Lower leg skin (tissue), 3 donors: ENCODE data around the gene EFCAB8.

ENCODE experiments used
- CTCF ChIP-seq, 3 donors: fragments of 450-650 bp; IDR thresholded peaks; one replicate each; pipeline ENCODE4 v1.5.1; 2016; ENCODE audit warnings: antibody characterized with exemption in 3 of 3, mild to moderate bottlenecking in 3 of 3, moderate library complexity in 2 of 3
- POLR2A ChIP-seq, 2 donors: fragments of 450-650 bp; IDR thresholded peaks; one replicate each; pipeline ENCODE4 v1.6.1; 2016 to 2017; ENCODE audit warnings: antibody characterized with exemption in 2 of 2, mild to moderate bottlenecking in 1 of 2, moderate library complexity in 1 of 2

- TF ChIP-seq CTCF (IDR thresholded peaks at IDR 0.05) = no peak
- TF ChIP-seq POLR2A (IDR thresholded peaks at IDR 0.05) = no peak
Measured at GRCh38 chr20:32889281-32889680, 30.6 kb downstream of the EFCAB8 start.
